ENCODE data around the gene RYR2.

RYR2 gene

GRCh38 chr1:237199026-237199425 is 157.0 kb downstream of the RYR2 start:
- ATAC-seq, result no peak
- TF ChIP-seq GLIS3 (CRISPR knock-in tag; IDR thresholded peaks at IDR 0.05) (no peak), ZFP30 (CRISPR knock-in tag; IDR thresholded peaks at IDR 0.05) (no peak), CSRNP3 (CRISPR knock-in tag; IDR thresholded peaks at IDR 0.05) (no peak), RARB (CRISPR knock-in tag; IDR thresholded peaks at IDR 0.05) (no peak), CSDC2 (CRISPR knock-in tag; IDR thresholded peaks at IDR 0.05) (no peak), OSR1 (CRISPR knock-in tag; IDR thresholded peaks at IDR 0.05) (no peak), ZNF8 (CRISPR knock-in tag; IDR thresholded peaks at IDR 0.05) (no peak), TSHZ2 (CRISPR knock-in tag; IDR thresholded peaks at IDR 0.05) (no peak), ZNF565 (CRISPR knock-in tag; conservative IDR thresholded peaks at IDR 0.05; ENCODE audit: low read depth) (no peak), ESRRG (CRISPR knock-in tag; IDR thresholded peaks at IDR 0.05) (no peak), POU6F1 (CRISPR knock-in tag; IDR thresholded peaks at IDR 0.05; ENCODE audit: borderline replicate concordance, low read depth) (no peak), PATZ1 (CRISPR knock-in tag; IDR thresholded peaks at IDR 0.05; ENCODE audit: borderline replicate concordance) (no peak), PPARA (CRISPR knock-in tag; IDR thresholded peaks at IDR 0.05; ENCODE audit: borderline replicate concordance) (no peak), TCF4 (CRISPR knock-in tag; IDR thresholded peaks at IDR 0.05; ENCODE audit: borderline replicate concordance) (no peak), ZNF70 (CRISPR knock-in tag; IDR thresholded peaks at IDR 0.05) (no peak)

GRCh38 chr1:237201155-237201554 is 159.2 kb downstream of the RYR2 start:
- TF ChIP-seq TCF4 (CRISPR knock-in tag; IDR thresholded peaks at IDR 0.05; ENCODE audit: borderline replicate concordance) (peak; percentile 74; the same call in 1 of the 2 replicates), ISL1 (CRISPR knock-in tag; IDR thresholded peaks at IDR 0.05) (peak; percentile 53), TSHZ2 (CRISPR knock-in tag; IDR thresholded peaks at IDR 0.05) (peak; percentile 80; the same call in 1 of the 2 replicates), CSDC2 (CRISPR knock-in tag; IDR thresholded peaks at IDR 0.05) (no peak)
- ATAC-seq, result no peak

GRCh38 chr1:237204841-237205240 is 162.9 kb downstream of the RYR2 start:
- no peak for ATAC-seq
- TF ChIP-seq ZNF70 (CRISPR knock-in tag; IDR thresholded peaks at IDR 0.05) (no peak), ZFP3 (CRISPR knock-in tag; IDR thresholded peaks at IDR 0.05) (no peak), TCF4 (CRISPR knock-in tag; IDR thresholded peaks at IDR 0.05; ENCODE audit: borderline replicate concordance) (no peak), TOX (CRISPR knock-in tag; IDR thresholded peaks at IDR 0.05; ENCODE audit: borderline replicate concordance) (no peak), SNAI2 (CRISPR knock-in tag; IDR thresholded peaks at IDR 0.05) (no peak), BACH2 (CRISPR knock-in tag; IDR thresholded peaks at IDR 0.05; ENCODE audit: borderline replicate concordance) (no peak), RARB (CRISPR knock-in tag; IDR thresholded peaks at IDR 0.05) (no peak), ISL1 (CRISPR knock-in tag; IDR thresholded peaks at IDR 0.05) (no peak), ESRRG (CRISPR knock-in tag; IDR thresholded peaks at IDR 0.05) (no peak), CSDC2 (CRISPR knock-in tag; IDR thresholded peaks at IDR 0.05) (no peak), ARNTL (CRISPR knock-in tag; IDR thresholded peaks at IDR 0.05; ENCODE audit: borderline replicate concordance, low read depth) (no peak), ZNF565 (CRISPR knock-in tag; conservative IDR thresholded peaks at IDR 0.05; ENCODE audit: low read depth) (no peak), POU6F1 (CRISPR knock-in tag; IDR thresholded peaks at IDR 0.05; ENCODE audit: borderline replicate concordance, low read depth) (no peak), CREB5 (CRISPR knock-in tag; IDR thresholded peaks at IDR 0.05; ENCODE audit: low read depth) (no peak), CSRNP3 (CRISPR knock-in tag; IDR thresholded peaks at IDR 0.05) (no peak)
